ENCODE results near the gene C1orf210. TPM values are rescaled to one million over a fixed set of nuclear protein-coding genes. Genes with fewer than 3 reads are reported as not detected.

Gene C1orf210
- total RNA-seq, 4 donors from 2014 or later, result 0.27 TPM; not detected in 3

DNA sequence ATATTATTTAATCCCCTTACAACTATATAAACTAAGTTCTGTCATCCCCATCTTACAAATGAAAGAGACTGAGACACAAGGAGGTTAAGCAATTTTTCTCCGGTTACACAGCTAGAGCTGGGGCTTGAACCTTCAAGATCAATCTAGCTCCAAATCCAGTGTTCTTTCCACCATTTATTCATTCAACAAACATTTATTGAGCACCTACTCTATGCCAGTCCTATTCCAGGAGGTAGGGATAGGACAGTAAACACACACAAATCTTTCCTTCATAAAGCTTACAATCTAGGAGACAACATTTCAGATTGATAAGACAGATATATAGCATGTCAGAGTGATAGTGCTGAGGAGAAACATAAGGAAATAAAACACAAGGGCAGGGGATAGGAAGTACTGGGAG lies 18.5 kb downstream of the C1orf210 start:
- Histone ChIP-seq H3K4me3 (no peak overlapping the region), H3K9me3 (no peaks in the 10 kb centered on the region), H3K4me1 (peaks cover 0 to 9% (median 4%) of the 10 kb centered on the region in 3 donors), H3K27me3 (peaks cover 29% of the 10 kb centered on the region), H3K27ac (no peak overlapping the region), H3K36me3 (no peaks in the 10 kb centered on the region)
- no peak for ATAC-seq
- WGBS, 2 donors (ENCODE audit: low coverage in 1 of 2), result 88% methylated on average over 1 of the region's 1 CpG; no CpG with 5 or more reads in 1 of the 2 donors
- TF ChIP-seq POLR2A (IDR thresholded peaks at IDR 0.05) (no peak), POLR2AphosphoS5 (IDR thresholded peaks at IDR 0.05) (no peak), EP300 (IDR thresholded peaks at IDR 0.05) (no peak)
- TF ChIP-seq, protein P1, sequence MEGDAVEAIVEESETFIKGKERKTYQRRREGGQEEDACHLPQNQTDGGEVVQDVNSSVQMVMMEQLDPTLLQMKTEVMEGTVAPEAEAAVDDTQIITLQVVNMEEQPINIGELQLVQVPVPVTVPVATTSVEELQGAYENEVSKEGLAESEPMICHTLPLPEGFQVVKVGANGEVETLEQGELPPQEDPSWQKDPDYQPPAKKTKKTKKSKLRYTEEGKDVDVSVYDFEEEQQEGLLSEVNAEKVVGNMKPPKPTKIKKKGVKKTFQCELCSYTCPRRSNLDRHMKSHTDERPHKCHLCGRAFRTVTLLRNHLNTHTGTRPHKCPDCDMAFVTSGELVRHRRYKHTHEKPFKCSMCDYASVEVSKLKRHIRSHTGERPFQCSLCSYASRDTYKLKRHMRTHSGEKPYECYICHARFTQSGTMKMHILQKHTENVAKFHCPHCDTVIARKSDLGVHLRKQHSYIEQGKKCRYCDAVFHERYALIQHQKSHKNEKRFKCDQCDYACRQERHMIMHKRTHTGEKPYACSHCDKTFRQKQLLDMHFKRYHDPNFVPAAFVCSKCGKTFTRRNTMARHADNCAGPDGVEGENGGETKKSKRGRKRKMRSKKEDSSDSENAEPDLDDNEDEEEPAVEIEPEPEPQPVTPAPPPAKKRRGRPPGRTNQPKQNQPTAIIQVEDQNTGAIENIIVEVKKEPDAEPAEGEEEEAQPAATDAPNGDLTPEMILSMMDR (IDR thresholded peaks at IDR 0.05), result no peak

GRCh38 chr1:43265431-43265830 lies 19.9 kb downstream of the C1orf210 start:
- WGBS, 2 donors (ENCODE audit: low coverage in 1 of 2), result 78 to 90% methylated on average over 4 of the region's 4 CpGs
- no peak for ATAC-seq
- no peaks in the 10 kb centered on the region for H3K9me3 ChIP-seq
- no peak overlapping the region for H3K4me3 ChIP-seq
- TF ChIP-seq POLR2A (IDR thresholded peaks at IDR 0.05), result no peak
- no peak for TF ChIP-seq POLR2AphosphoS5 (IDR thresholded peaks at IDR 0.05)
- no peak for TF ChIP-seq EP300 (IDR thresholded peaks at IDR 0.05)
- TF ChIP-seq, protein P1 (IDR thresholded peaks at IDR 0.05), result no peak
- H3K36me3 ChIP-seq, result no peaks in the 10 kb centered on the region
- peaks cover 14% of the 10 kb centered on the region for H3K27me3 ChIP-seq
- H3K4me1 ChIP-seq, result peaks cover 0 to 4% (median 0%) of the 10 kb centered on the region in 3 donors
- no peak overlapping the region for H3K27ac ChIP-seq

GRCh38 chr1:43258370-43258769 lies 27.0 kb downstream of the C1orf210 start:
- ATAC-seq, result no peak
- H3K27me3 ChIP-seq, result no peaks in the 10 kb centered on the region
- no peaks in the 10 kb centered on the region for H3K36me3 ChIP-seq
- H3K9me3 ChIP-seq, result no peaks in the 10 kb centered on the region
- no peaks in the 10 kb centered on the region for H3K4me1 ChIP-seq
- H3K4me3 ChIP-seq, result no peak overlapping the region
- 76% methylated on average over 3 of the region's 3 CpGs; no CpG with 5 or more reads in 1 of the 2 donors for WGBS, 2 donors (ENCODE audit: low coverage in 1 of 2)
- no peak for TF ChIP-seq EP300 (IDR thresholded peaks at IDR 0.05)
- TF ChIP-seq POLR2A (IDR thresholded peaks at IDR 0.05), result no peak
- TF ChIP-seq, protein P1 (IDR thresholded peaks at IDR 0.05), result no peak
- TF ChIP-seq POLR2AphosphoS5 (IDR thresholded peaks at IDR 0.05), result no peak
- H3K27ac ChIP-seq, result no peak overlapping the region

DNA sequence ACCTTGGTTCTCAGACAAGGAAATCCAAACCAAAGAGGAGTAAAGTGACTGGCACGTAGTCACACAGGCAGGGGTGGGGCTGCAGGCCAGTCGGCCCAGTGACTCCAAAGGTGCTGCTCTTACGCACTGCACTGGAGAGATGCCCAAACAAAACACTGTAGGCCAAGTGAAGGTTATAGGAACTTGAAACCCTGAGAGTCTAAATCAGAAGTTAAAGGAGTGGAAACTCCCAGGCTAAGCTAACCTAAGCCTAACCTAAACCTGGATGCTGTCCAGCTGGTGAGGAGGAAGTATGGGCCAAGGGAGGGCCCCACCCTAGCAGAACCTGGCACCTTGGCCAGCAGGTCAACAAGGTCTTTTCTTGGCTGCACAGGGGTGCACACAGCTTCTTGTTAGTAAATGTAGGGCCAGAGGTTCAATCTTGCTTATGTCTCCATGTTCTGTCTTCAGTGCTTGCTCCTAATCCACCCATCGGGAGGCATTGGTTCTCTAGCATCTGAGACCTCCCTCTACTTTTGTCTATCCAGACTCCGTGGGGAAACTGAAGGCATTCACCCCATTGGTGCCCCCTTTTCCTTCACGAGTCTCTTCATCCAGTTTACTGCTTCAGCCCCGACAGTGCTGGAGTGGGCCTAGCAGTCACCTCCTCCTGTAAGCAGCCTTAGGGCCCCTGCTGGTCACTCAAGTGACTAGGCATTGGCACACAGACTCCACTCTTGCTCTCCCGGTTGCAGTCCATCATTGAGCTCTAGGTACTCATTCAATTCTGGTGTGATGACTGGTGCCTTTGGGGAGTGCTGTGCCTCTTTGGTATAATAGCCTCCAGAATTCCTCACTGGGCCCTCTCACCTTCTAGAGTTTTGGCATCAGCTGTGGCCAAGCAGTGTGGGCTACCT lies 28.5 kb downstream of the C1orf210 start:
- no peaks in the 10 kb centered on the region for H3K4me1 ChIP-seq
- TF ChIP-seq, protein P1 (IDR thresholded peaks at IDR 0.05), result no peak
- TF ChIP-seq POLR2AphosphoS5 (IDR thresholded peaks at IDR 0.05) (no peak), POLR2A (IDR thresholded peaks at IDR 0.05) (no peak), EP300 (IDR thresholded peaks at IDR 0.05) (no peak)
- H3K27ac ChIP-seq, result no peak overlapping the region
- H3K9me3 ChIP-seq, result no peaks in the 10 kb centered on the region
- ATAC-seq, result no peak
- no peaks in the 10 kb centered on the region for H3K27me3 ChIP-seq
- H3K4me3 ChIP-seq, result no peak overlapping the region
- WGBS, 2 donors (ENCODE audit: low coverage in 1 of 2), result 73 to 87% methylated on average over 5 to 6 of the region's 8 CpGs
- H3K36me3 ChIP-seq, result no peaks in the 10 kb centered on the region

Data from gastroesophageal sphincter (tissue), 4 donors.